ENCODE measurements around the gene PHLDA3. TPM values are rescaled to one million over a fixed set of nuclear protein-coding genes. Genes with fewer than 3 reads are reported as not detected.
"Not testable (repeated sequence)": the region's sequence is repeated elsewhere in the genome, so short reads cannot be mapped to it uniquely, and the experiment has no call there.

PHLDA3 gene
- total RNA-seq, 1 experiment from 2014 or later, result 53.8 TPM

GRCh38 chr1:201488830-201489589 lies 20.0 kb upstream of the PHLDA3 start:
- peak; percentile 98 for DNase-seq (ENCODE audit: extremely low read depth, low read depth)

GRCh38 chr1:201487742-201488141 lies 18.8 kb upstream of the PHLDA3 start:
- DNase-seq (ENCODE audit: extremely low read depth, low read depth), result no peak

- no peak for DNase-seq (ENCODE audit: extremely low read depth, low read depth)
Measured at GRCh38 chr1:201486187-201486586, 17.2 kb upstream of the PHLDA3 start.

GRCh38 chr1:201485184-201485774 lies 16.3 kb upstream of the PHLDA3 start:
- no peak for DNase-seq (ENCODE audit: extremely low read depth, low read depth)

GRCh38 chr1:201483373-201483949 lies 14.5 kb upstream of the PHLDA3 start:
- DNase-seq (ENCODE audit: extremely low read depth, low read depth), result no peak

GRCh38 chr1:201482755-201483154 lies 13.8 kb upstream of the PHLDA3 start:
- DNase-seq (ENCODE audit: extremely low read depth, low read depth), result no peak

GRCh38 chr1:201481761-201482493 lies 12.9 kb upstream of the PHLDA3 start:
- DNase-seq (ENCODE audit: extremely low read depth, low read depth), result peak; percentile 89

- DNase-seq (ENCODE audit: extremely low read depth, low read depth), result no peak
Measured at GRCh38 chr1:201481004-201481380, 12.0 kb upstream of the PHLDA3 start.

- peak; percentile 52 for DNase-seq (ENCODE audit: extremely low read depth, low read depth)
Measured at GRCh38 chr1:201480231-201481003, 11.4 kb upstream of the PHLDA3 start.

GRCh38 chr1:201479201-201479730 lies 10.3 kb upstream of the PHLDA3 start:
- DNase-seq (ENCODE audit: extremely low read depth, low read depth), result no peak

- DNase-seq (ENCODE audit: extremely low read depth, low read depth), result not testable (repeated sequence)
Measured at GRCh38 chr1:201478666-201479065, 9.7 kb upstream of the PHLDA3 start.

GRCh38 chr1:201476670-201477344 lies 7.8 kb upstream of the PHLDA3 start:
- DNase-seq (ENCODE audit: extremely low read depth, low read depth), result no peak

- no peak for DNase-seq (ENCODE audit: extremely low read depth, low read depth)
Measured at GRCh38 chr1:201475915-201476669, 7.1 kb upstream of the PHLDA3 start.

- DNase-seq (ENCODE audit: extremely low read depth, low read depth), result no peak
Measured at GRCh38 chr1:201475130-201475529, 6.1 kb upstream of the PHLDA3 start.

- no peak for DNase-seq (ENCODE audit: extremely low read depth, low read depth)
Measured at GRCh38 chr1:201473296-201473695, 4.3 kb upstream of the PHLDA3 start.

GRCh38 chr1:201472321-201472720 lies 3.3 kb upstream of the PHLDA3 start:
- not testable (repeated sequence) for DNase-seq (ENCODE audit: extremely low read depth, low read depth)

GRCh38 chr1:201471772-201472171 lies 2.8 kb upstream of the PHLDA3 start:
- no peak for DNase-seq (ENCODE audit: extremely low read depth, low read depth)

GRCh38 chr1:201470581-201470980 lies 1.6 kb upstream of the PHLDA3 start:
- DNase-seq (ENCODE audit: extremely low read depth, low read depth), result no peak

- DNase-seq (ENCODE audit: extremely low read depth, low read depth), result no peak
Measured at GRCh38 chr1:201469645-201470074, 672 bp upstream of the PHLDA3 start.

All from NCI-H460 (cell line).